Endothelial cell of umbilical vein (primary cell): Measurements from ENCODE around the gene DOCK8. TPM values are rescaled to one million over a fixed set of nuclear protein-coding genes. Genes with fewer than 3 reads are reported as not detected.

Experiments
- BruUV-seq: library from RNA; stranded (reverse); fragments of 400-500 nt; replicated peaks from 2 replicates; lab custom pipeline; 2021; lab: Mats Ljungman, UMichigan
- CTCF ChIA-PET: fragments of 300-600, 350-600 bp; sonication (Branson Sonifier 250); formaldehyde crosslinking; loops from one replicate; lab custom pipeline; 2021; ENCODE audit warnings: antibody characterized with exemption, inconsistent platforms; lab: Charles Lee
- POLR2A ChIA-PET: fragments of 300-600, 350-600 bp; sonication (Branson Sonifier 250); formaldehyde crosslinking; loops from one replicate; lab custom pipeline; 2021; ENCODE audit warnings: antibody characterized with exemption, inconsistent platforms; lab: Charles Lee
- DNase-seq: peaks from one replicate; pipeline ENCODE4 v3.0.0-alpha.2; 2011; ENCODE audit warnings: low read depth, low spot score
- FAIRE-seq: peaks from 2 replicates; lab custom pipeline; 2011; peaks lifted over from hg19 to GRCh38; lab: Jason Lieb, UNC
- H2AFZ ChIP-seq: 2 replicates; pipeline ENCODE4 v1.6.0; 2012; ENCODE audit warnings: low read depth, low read length, control low read depth, inconsistent platforms
- H3K27ac ChIP-seq: 2 replicates; pipeline ENCODE4 v1.5.1; 2011; ENCODE audit warnings: low read depth, mild to moderate bottlenecking, control low read depth, low read length, moderate library complexity; ENCODE audit not compliant: insufficient read depth
- H3K27me3 ChIP-seq, 2 experiments: 2 replicates each; pipeline versions ENCODE4 v1.6.0 to v1.6.1; 2011; ENCODE audit warnings: low read length in 2 of 2, mixed read lengths in 1 of 2; ENCODE audit not compliant: control insufficient read depth in 2 of 2, insufficient read depth in 2 of 2
- H3K36me3 ChIP-seq, 2 experiments: 2 replicates in 1 of 2; 3 replicates in 1 of 2; pipeline ENCODE4 v1.5.1; 2011; ENCODE audit warnings: low read length in 2 of 2, mild to moderate bottlenecking in 1 of 2, moderate library complexity in 1 of 2; ENCODE audit not compliant: control insufficient read depth in 2 of 2, insufficient read depth in 2 of 2; ENCODE audit errors: extremely low read depth in 1 of 2
- H3K4me1 ChIP-seq: 3 replicates; pipeline ENCODE4 v1.5.1; 2011; ENCODE audit warnings: mild to moderate bottlenecking, low read length; ENCODE audit not compliant: control insufficient read depth, insufficient read depth; ENCODE audit errors: extremely low read depth
- H3K4me2 ChIP-seq: 2 replicates; pipeline ENCODE4 v1.6.1; 2011; ENCODE audit warnings: low read length, control low read depth, mixed read lengths; ENCODE audit not compliant: insufficient read depth
- H3K4me3 ChIP-seq, 3 experiments: fragments of 200-600 bp in 1 of 3; sonication (generic), shearing (Covaris generic) in 1 of 3; replicated peaks in 1 of 3; 2 replicates each; pipeline ENCODE4 v1.5.1; 2011 to 2016; ENCODE audit warnings: control low read depth in 3 of 3, low read length in 3 of 3, mild to moderate bottlenecking in 2 of 3, inconsistent platforms in 1 of 3, low read depth in 1 of 3, moderate library complexity in 1 of 3; ENCODE audit not compliant: insufficient read depth in 1 of 3
- H3K79me2 ChIP-seq: 2 replicates; pipeline ENCODE4 v1.6.0; 2012; ENCODE audit warnings: low read length, inconsistent platforms; ENCODE audit not compliant: control insufficient read depth, insufficient read depth
- H3K9ac ChIP-seq: replicated peaks from 2 replicates; pipeline ENCODE3; 2011; ENCODE audit warnings: low read length, control low read depth; ENCODE audit not compliant: insufficient read depth; ENCODE audit errors: extremely low read depth
- H3K9me1 ChIP-seq: replicated peaks from 3 replicates; pipeline ENCODE4 v1.6.0; 2011; ENCODE audit warnings: mild to moderate bottlenecking, low read length; ENCODE audit not compliant: control insufficient read depth, insufficient read depth; ENCODE audit errors: extremely low read depth
- H3K9me3 ChIP-seq: replicated peaks from 2 replicates; pipeline ENCODE4 v1.5.1; 2012; ENCODE audit warnings: low read length, inconsistent platforms; ENCODE audit not compliant: control insufficient read depth, insufficient read depth
- H4K20me1 ChIP-seq: replicated peaks from 2 replicates; pipeline ENCODE3; 2011; ENCODE audit warnings: mild to moderate bottlenecking, low read length; ENCODE audit not compliant: control insufficient read depth, insufficient read depth; ENCODE audit errors: extremely low read depth
- EZH2 ChIP-seq: IDR thresholded peaks from 2 replicates; pipeline ENCODE4 v1.6.1; 2012; ENCODE audit warnings: borderline replicate concordance, low read depth, mild to moderate bottlenecking, moderate library complexity, low read length, inconsistent platforms; ENCODE audit not compliant: severe bottlenecking
- FOS ChIP-seq: IDR thresholded peaks from 2 replicates; pipeline ENCODE4 v1.6.1; 2011; ENCODE audit warnings: mild to moderate bottlenecking, low read length, moderate library complexity, borderline replicate concordance; ENCODE audit not compliant: insufficient read depth
- GATA2 ChIP-seq: IDR thresholded peaks from 2 replicates; pipeline ENCODE4 v1.7.0; 2011; ENCODE audit warnings: low read depth, mild to moderate bottlenecking, moderate library complexity, mixed read lengths, low read length; ENCODE audit not compliant: insufficient read length, insufficient read depth
- JUN ChIP-seq: IDR thresholded peaks from 2 replicates; pipeline ENCODE4 v1.6.1; 2011; ENCODE audit warnings: borderline replicate concordance, low read depth; ENCODE audit not compliant: insufficient read length, insufficient read depth
- MYC ChIP-seq: IDR thresholded peaks from one replicate; pipeline ENCODE4 v1.6.1; 2011; ENCODE audit warnings: mild to moderate bottlenecking, low read depth, low read length
- POLR2A ChIP-seq: IDR thresholded peaks from 2 replicates; pipeline ENCODE4 v1.6.1; 2012; ENCODE audit warnings: low read depth, mild to moderate bottlenecking, control low read depth, low read length
- POLR2AphosphoS5 ChIP-seq: IDR thresholded peaks from 2 replicates; pipeline ENCODE4 v1.6.1; 2012; ENCODE audit warnings: low read depth, mild to moderate bottlenecking, control low read depth, low read length, moderate library complexity; ENCODE audit not compliant: insufficient read depth
- dilution Hi-C: fragments of 300-500 bp; cut with MboI; formaldehyde crosslinking; loops from one replicate; pipeline ENCODE4 v1.15.0; 2019; ENCODE audit warnings: low sequenced_read_pairs; ENCODE audit not compliant: extremely low pct_ligation_motif_present
- intact Hi-C: fragments of 100-400 bp; cut with micrococcal nuclease; formaldehyde crosslinking; loops from one replicate; pipeline ENCODE4 v1.10.0; 2022
- polyA plus RNA-seq, 4 experiments: library from polyadenylated mRNA; depleted of rRNA in 3 of 4; stranded (reverse) in 3 of 4; unstranded in 1 of 4; fragments of >200 nt; gene quantifications; 2 replicates each; pipeline versions ENCODE4 v1.2.1 to v1.2.3, GENCODE V29; 2011 to 2012; ENCODE audit warnings: missing spikeins in 1 of 4
- total RNA-seq: library from RNA; stranded (reverse); gene quantifications from 2 replicates; pipeline ENCODE4 v1.2.3, GENCODE V29; 2021
- TF ChIP-seq, protein P1 (sequence below), 2 donors: IDR thresholded peaks; 1 replicate in 1 of 2; 2 replicates in 1 of 2; pipeline ENCODE4 v1.5.1; 2011; ENCODE audit warnings: low read length in 2 of 2, mild to moderate bottlenecking in 2 of 2, moderate library complexity in 2 of 2, control low read depth in 1 of 2, inconsistent platforms in 1 of 2, low read depth in 1 of 2; ENCODE audit not compliant: insufficient read depth in 1 of 2; ENCODE audit errors: extremely low read depth in 1 of 2
- TF ChIP-seq, protein P2 (sequence below): IDR thresholded peaks from 2 replicates; pipeline ENCODE4 v1.6.1; 2011; ENCODE audit not compliant: insufficient read depth, insufficient read length

Gene DOCK8
- total and polyA plus RNA-seq, 2 donors (not counting 3 experiments of a cell fraction or from before 2014, with no cell fraction given) = 0.54 to 1.3 TPM

GRCh38 chr9:511861-512260 is 297.2 kb downstream of the DOCK8 start:
- intact Hi-C loops = no loop called here

More at GRCh38 chr9:511861-512260, 297.2 kb downstream of the DOCK8 start:
- no peak overlapping the region for H3K27ac ChIP-seq
- ChIA-PET POLR2A (no interaction called here), CTCF (no interaction called here)
- H3K9me1 ChIP-seq = no peaks in the 10 kb centered on the region
- H3K9me3 ChIP-seq = no peaks in the 10 kb centered on the region
- no peak for TF ChIP-seq JUN
- no peak for TF ChIP-seq FOS
- TF ChIP-seq MYC = no peak
- TF ChIP-seq POLR2A = no peak
- TF ChIP-seq, protein P1, sequence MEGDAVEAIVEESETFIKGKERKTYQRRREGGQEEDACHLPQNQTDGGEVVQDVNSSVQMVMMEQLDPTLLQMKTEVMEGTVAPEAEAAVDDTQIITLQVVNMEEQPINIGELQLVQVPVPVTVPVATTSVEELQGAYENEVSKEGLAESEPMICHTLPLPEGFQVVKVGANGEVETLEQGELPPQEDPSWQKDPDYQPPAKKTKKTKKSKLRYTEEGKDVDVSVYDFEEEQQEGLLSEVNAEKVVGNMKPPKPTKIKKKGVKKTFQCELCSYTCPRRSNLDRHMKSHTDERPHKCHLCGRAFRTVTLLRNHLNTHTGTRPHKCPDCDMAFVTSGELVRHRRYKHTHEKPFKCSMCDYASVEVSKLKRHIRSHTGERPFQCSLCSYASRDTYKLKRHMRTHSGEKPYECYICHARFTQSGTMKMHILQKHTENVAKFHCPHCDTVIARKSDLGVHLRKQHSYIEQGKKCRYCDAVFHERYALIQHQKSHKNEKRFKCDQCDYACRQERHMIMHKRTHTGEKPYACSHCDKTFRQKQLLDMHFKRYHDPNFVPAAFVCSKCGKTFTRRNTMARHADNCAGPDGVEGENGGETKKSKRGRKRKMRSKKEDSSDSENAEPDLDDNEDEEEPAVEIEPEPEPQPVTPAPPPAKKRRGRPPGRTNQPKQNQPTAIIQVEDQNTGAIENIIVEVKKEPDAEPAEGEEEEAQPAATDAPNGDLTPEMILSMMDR (IDR thresholded peaks at IDR 0.05; ENCODE audit: extremely low read depth in 1 of 2, insufficient read depth in 1 of 2, low read depth in 1 of 2, low read length in 2 of 2) = no peak
- no peak for TF ChIP-seq POLR2AphosphoS5
- TF ChIP-seq GATA2 = no peak
- TF ChIP-seq, protein P2, sequence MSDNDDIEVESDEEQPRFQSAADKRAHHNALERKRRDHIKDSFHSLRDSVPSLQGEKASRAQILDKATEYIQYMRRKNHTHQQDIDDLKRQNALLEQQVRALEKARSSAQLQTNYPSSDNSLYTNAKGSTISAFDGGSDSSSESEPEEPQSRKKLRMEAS = no peak
- TF ChIP-seq EZH2 = no peak
- no peaks in the 10 kb centered on the region for H4K20me1 ChIP-seq
- H3K4me1 ChIP-seq = no peaks in the 10 kb centered on the region
- no peak overlapping the region for H3K9ac ChIP-seq
- FAIRE-seq = no peak
- H3K4me2 ChIP-seq = no peak overlapping the region
- BruUV-seq = no TSS peak
- dilution Hi-C loops = no loop called here
- H3K27me3 ChIP-seq = peaks cover 0 to 3% of the 10 kb centered on the region in 2 experiments
- H3K79me2 ChIP-seq = no peaks in the 10 kb centered on the region
- H3K36me3 ChIP-seq = no peaks in the 10 kb centered on the region
- H3K4me3 ChIP-seq = no peak overlapping the region
- DNase-seq = no peak
- H2AFZ ChIP-seq = no peak overlapping the region
